Activated CD8-positive, alpha-beta memory T cell treated with anti-CD3 and anti-CD28 coated beads, Interleukin-2, amount 50 U/mL, for 1 hour (primary cell): ENCODE measurements around the gene MAP2K7.
"Not testable (repeated sequence)": the region's sequence is repeated elsewhere in the genome, so short reads cannot be mapped to it uniquely, and the experiment has no call there.

Source experiments
- DNase-seq: peaks from one replicate; pipeline ENCODE4 v3.0.0-alpha.2; 2020; ENCODE audit errors: extremely low read depth

The MAP2K7 gene

DNA sequence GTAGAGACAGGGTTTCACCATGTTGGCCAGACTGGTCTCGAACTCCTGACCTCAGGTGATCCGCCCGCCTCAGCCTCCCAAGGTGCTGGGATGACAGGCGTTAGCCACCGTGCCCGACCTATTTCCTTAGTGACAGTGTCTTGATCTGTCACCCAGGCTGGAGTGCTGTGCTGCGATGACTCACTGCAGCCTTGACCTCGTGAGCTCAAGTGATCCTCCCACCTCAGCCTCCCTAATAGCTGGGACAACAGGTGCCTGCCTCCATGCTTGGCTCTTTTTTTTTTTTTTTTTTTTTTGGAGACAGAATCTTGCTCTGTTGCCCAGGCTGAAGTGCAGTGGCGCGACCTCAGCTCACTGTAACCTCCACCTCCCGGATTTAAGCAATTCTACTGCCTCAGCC lies 26.4 kb downstream of the MAP2K7 start:
- DNase-seq: not testable (repeated sequence)

DNA sequence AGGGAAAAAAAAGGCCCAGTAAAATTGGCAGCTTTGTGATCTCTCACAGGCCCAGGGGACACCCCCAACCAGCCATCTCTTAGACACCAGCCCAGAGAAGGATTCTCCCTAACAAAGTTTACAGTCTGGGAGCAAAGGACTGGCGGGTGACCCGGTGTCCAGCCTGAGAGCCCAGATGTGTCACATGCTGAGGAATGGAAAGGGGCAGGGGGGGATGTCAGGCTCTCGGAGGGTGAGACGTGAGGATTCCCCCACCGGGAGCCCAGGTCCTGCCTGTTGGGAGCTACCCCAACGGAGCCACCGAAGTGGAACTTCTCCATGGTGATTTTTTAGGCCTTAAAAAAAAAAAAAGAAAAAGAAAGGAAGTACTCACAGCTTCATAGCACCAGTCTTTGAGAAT lies 27.1 kb downstream of the MAP2K7 start:
- no peak for DNase-seq

DNA sequence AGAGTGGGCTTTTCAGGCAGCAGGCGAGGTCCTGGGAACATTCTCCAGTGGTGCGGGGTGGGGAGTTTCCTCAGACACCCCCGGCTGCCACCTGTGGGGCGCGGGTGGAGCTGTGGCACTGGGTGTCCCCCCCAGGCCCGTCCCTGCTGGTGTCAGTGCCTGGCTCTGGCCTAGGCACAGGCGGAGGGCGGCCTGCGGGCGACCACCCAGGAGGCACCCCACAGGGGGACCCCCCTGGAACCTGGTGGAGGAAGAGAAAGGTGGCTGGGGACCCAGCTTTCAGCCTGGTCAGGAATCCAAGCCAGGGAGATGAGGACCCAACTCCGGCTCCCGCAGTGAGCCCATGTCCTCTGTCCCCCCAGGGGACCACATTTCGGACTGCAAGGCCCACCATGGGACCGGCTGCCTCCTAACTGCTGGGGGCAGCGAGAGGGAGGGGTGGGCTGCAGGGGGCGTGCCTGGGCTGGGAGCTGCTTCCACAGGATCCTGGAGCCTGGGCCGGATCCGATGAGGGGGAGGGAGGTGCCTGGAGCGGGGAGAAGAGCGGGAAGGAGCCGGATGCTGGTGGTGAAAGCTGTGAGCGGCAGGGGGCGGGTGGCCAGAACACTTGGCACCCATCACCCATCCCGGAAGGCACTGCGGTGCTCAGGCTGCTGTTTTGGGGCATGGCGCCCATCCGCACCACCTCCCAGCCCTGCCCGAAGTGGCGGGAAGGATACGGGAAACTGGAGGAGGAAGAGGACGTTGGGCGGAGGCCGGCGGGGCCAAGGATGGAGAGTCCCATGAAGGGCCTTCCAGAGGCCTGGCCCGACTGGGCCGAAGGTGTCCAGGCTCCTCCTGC lies 27.8 kb downstream of the MAP2K7 start:
- DNase-seq: no peak

DNA sequence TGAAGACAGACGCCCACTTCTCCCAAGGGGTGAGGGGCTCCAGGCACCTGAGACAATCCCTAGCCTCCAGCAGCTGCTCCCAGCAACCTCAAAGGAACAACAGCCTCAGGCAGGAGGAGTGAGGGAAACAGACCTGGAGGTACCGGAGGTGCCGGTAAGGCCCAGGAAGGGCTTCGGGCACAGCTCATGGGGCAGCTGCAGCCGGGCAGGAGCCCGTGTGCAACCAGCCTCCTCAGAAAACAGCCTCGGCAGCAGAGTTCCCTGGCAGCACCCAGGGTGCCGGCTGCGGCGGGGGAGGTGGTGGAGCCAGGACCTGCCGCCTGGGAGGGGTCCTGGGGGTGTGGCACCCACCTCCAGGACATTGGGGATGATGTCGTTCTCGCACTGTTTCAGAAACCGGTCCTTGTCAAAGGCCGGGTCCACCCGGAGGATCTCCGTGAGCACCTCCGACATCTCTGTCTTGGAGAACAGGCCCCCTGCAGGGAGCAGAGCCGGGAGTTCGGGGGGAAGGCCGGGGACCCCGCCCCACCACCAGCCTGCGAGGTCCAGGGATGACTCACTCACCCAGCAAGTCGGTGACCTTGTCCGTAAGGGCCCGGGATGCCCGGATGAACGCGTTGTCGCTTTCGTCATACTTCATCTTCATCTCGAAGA lies 28.7 kb downstream of the MAP2K7 start:
- no peak for DNase-seq

DNA sequence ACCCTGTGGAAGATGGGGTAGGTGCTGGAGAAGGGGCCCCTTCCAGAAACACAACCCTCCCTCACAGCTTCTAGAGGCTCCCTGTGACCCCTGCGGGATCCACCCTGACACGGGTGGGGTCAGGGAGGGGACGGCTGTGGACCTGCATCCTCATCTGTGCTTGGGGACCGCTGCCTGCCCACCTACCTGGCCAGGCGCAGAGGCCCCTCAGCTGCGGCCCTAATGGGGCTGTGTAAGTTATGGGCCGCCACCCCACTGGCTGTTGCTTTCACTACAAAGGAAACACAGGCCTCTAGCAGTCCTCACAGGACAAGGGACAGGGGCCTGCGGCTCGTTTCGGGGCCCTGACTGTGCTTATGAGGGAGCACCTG lies 29.2 kb downstream of the MAP2K7 start:
- no peak for DNase-seq

DNA sequence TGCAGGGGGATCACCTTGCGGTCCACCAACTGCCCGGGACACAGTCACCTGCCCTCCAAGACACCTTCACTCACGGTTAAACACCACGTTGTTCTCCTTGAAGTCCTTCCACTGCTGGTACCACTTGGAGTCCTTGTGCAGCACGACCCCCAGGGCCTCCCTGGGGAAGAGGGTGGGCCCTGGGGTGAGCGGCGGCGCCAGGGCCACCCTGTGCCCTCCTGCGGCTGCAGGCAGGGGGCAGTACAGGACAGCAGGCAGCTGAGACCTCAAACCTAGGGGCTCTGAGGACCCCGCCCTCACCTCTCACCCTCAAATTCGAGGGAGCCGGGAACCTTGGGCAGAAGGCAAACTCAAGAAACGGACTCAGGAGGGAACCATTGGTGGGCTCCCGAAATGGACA lies 29.7 kb downstream of the MAP2K7 start:
- no peak for DNase-seq

DNA sequence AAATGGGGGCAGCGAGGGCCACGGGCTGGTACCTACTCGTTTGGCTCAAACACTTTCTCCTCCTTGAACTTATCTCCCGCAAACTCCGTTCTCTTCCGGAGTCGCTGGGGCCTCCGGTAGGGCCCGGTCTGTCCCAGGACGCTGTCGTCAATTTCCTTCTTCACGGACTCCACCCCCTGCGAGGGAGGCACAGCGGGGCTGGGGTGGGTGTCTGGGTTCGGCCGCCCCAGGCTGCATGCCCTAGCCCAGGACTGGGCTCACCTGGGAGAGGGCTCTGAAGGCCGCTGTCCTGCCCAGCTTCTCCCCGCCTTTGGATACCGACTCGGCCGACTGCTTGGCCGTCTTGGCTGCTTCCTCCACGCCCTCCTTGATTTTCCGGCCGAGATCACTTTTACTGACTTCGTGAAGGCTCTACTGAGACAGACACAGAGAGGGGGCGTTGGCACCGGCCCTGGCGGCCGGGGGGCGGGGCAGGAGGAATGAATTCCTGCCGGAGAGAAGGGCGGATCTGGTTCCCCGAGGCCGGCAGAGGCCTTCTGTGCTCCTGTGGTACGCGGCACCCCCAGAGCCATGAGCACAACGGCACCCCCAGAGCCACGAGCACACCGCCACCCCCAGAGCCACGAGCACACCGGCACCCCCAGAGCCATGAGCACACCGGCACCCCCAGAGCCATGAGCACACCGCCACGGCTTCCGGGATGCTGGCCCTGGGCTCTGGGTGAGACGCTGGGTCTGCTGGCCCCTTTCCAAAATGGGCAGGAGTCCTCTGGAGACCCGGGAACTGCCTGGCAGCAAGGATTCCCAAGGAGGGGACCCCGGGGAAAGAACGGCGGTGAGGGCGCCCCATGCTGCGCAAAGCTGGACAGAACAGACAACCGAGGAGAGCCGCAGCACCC lies 30.4 kb downstream of the MAP2K7 start:
- DNase-seq: no peak

DNA sequence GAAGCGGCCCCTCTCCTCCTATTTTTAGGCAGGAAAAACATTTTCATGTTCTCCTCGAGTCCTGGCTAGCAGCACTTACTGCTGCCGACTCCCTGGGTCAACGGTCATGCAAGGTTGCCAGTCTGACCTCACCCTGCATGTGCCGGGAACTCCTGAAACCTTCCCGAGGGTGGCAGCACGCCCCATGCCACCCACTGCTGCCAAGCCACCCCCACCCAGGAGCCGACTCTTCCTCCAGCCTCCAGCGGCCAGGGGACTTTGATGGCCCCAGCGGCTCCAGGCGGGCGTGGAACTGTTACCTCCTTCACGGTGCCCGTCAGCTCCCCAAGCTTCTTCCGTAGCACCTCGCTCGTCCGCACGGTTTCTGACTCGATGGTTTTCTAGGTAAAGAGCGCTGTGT lies 31.1 kb downstream of the MAP2K7 start:
- no peak for DNase-seq

DNA sequence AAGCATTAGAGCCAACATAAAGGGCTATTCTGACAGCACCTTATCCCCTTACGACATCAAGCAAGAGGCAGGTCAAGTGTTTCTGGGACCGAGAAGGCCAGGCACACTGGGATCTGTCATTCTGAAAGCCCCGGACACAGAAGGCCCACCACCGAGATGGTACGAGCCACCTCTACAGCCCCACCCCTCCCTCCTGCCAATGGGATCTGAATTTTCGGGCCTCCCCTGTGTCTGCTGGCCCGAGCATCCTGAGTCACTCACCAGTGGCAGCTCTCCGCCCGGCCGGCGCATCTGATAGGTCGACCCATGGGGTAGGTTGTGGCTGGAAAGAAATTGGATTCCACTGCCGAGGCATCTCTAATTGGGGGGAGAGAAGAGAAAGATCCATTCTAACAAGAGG lies 37.2 kb downstream of the MAP2K7 start:
- no peak for DNase-seq

DNA sequence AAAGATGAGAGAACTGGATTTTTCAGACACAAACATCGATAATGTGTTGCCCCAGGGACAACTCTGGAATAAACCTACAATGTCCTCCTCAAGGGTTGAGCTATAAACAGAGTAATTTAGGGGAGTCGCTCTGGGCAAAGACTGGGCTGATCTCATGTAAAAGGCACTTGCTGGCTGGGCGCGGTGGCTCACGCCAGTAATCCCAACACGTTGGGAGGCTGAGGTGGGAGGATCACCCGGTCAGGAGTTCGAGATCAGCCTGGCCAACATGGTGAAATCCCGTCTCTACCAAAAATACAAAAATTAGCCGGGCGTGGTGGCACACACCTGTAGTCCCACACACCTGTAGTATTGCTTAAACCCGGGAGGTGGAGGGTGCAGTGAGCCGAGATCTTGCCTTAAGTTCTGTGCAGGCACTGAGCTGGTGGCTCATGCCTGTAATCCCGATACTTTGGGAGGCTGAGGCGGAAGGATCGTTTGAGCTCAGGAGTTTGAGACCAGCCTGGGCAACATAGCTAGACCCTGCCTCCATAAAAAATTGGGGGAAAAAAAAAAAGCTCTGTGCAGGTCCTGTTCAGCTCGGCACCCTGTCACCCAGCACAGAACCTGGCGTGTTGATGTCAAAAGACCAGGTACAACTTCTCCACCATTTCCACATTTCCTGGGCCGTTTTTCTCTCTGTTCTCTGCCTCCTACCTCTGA lies 38.4 kb downstream of the MAP2K7 start:
- DNase-seq: no peak

DNA sequence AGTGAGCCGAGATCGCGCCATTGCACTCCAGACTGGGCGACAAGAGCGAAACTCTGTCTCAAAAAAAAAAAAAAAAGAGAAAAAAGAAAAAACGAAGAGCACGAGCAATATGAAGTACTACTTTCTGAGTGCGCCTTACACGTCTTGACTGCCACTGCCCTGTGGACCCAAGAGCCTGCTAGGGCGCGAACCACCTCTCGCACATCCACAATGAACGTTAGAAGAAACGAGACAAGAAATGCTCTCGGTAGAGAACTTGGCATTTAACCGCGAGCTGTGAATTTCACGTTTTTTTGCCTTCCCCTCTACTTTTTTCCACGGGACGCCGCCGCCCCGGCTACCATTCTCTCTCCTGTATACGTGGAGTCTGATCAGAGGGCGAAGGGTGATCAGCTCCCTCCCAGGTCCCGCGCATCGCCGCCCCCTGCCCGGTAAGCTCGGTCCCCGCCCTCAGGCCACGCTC lies 39.3 kb downstream of the MAP2K7 start:
- DNase-seq: no peak

DNA sequence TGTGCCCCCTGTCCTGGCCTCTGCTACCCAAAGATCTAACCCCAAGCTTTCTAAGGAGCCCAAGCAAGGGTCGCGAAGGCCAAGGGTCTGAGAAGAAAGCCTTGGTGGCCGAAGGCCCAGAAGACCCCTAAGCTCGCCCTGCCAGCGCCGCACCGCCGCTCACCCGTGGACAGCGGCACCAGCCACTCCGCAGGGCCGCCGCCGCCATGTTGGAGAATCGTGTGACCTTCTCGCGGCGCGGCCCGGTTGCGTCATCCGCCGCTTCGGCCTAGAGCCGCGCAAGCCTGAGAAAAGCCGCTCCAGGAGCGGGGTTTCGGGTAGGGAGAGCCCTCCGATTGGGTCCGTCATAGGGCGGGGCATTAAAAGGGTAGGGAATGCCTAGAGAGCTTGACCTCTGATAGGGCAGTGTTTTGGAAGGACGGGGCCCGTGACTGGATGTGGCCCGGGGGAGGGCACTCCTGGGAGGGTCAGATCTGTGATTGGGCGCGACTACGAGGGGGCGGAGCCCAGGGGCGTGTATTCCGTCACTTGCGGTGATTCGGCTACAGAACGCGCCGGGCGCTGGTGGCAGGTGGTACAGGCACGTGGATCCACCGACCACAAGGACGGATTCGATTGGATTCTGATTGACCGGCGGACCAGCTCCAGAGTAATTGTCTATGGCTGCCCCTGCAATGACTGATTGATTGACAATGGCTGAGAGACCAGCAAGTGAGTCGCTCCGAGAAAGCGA lies 39.9 kb downstream of the MAP2K7 start, which contains the start of gene TIMM44:
TSS of gene TIMM44 (minus strand) at position 223 of the 733 bp plus-strand sequence. CDS start at position 208, 15 bp downstream.
- DNase-seq: peak; percentile 96

DNA sequence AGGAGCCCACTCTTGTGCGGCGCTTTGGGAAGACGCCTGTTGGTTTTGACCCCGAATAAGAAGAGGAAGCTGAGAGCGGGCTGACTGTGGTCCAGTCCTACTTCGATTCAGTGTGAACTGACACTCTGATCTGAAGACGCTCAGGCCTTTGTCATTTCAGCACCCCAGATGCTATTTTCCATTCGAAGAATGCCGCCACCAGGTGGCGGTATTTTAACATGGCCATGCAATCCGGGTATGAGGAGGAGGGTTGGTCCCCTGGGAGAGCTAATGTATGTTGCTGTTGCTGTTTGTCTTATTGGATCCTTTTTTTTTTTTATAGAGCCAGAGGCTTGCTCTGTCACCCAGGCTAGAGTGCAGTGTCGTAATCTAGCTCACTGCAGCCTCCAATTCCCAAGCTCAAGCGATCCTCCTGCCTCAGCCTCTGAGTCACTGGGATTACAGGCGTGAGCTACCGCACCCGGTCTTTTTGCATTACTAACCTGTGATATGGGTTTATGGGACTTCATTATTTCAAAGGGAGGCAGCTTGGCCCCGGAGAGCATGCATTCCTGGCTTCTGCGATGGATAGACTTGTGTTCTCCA lies 40.6 kb downstream of the MAP2K7 start:
- peak; percentile 47 for DNase-seq

DNA sequence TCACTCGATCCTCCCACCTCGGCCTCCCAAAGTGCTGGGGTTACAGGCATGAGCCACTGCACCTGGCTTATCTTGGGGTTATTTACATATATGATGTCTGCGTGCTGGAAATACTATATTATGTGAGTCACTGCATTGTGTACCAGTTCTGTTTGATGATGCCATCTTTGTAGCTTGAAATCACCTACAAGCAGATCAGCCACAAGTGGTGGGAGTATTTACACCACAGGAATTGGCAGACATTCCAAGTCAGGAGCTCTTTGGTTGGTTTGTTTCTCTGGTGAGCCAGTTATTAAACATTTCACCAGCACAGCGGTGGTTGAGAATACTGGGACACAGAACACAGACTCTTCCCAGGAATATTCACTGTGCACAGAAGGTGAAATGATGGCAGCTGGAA lies 44.3 kb downstream of the MAP2K7 start:
- DNase-seq: no peak

DNA sequence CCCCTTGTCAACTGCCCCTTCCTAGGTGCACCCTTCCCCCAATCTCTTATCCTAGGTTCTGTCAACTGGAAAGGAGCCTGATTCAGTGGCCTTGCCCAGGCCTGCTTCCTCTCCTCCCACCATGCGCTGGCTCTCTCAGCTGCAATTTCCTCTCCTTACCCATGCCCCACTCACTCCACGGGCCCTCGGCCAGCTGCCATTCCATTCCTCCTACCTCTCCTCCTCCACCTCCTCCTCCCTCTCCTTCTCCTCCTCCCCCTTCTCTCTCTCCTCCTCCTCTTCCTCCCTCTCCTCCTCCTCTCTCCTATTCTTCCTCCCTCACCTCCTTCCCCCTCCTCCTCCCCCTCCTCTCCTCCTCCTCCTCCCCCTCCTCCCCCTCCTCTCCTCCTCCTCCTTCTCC lies 49.4 kb downstream of the MAP2K7 start:
- DNase-seq: no peak

DNA sequence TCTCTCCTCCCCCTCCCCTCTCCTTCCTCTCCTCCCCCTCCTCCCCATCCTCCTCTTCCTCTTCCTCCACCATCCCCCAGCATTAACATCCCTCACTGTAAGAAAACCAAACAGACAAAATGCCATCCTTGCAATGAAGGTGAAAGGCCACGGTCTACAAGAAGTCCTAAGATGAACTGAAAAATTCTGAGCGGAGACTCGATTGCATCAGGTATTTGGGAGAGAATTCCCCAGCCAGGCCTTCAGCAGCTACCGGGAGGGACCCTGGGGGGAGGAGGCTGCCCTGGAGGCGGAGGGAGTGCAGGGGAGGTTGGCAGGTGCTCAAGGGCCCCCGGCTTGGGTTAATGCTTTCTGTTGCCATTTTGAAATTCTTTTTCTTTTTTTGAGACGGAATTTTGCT lies 49.9 kb downstream of the MAP2K7 start:
- no peak for DNase-seq

DNA sequence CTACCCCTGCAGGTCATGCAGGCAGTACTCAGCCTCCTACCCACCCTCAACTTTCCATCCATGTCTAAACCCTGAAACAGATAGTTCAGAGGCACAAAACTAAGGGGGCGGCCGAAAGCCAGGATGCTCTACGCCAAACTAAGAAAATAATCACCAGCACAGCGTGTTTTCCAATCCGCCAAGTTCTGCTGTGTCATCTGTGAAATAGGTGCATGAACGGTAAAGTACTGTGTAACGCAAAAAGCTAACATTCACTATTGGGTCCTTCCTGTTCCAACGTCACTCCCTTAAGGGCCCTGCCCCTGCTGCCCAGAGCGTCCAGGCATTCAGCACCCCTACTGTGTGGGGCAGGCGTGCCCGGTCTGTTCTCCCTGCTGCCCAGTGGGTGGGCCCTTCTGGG lies 52.0 kb downstream of the MAP2K7 start:
- no peak for DNase-seq

DNA sequence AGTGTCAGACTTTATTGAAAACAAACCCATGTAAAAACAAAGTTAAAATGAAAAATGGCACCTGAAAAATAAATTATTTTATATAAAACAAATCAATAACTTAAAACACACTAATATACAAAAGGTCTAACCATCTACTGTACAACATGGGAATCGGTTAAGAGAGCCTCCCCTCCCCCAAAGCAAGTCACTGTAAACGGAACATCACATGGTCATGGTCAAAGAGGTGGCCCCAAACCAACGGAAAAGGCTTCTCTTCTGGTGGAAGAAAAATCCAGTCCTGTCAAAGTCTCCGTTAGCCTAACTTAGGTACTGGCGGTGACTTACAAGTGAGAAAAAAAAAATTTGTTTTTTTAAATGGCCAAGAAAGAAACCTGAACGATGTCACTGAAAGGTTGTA lies 55.5 kb downstream of the MAP2K7 start:
- DNase-seq: no peak

DNA sequence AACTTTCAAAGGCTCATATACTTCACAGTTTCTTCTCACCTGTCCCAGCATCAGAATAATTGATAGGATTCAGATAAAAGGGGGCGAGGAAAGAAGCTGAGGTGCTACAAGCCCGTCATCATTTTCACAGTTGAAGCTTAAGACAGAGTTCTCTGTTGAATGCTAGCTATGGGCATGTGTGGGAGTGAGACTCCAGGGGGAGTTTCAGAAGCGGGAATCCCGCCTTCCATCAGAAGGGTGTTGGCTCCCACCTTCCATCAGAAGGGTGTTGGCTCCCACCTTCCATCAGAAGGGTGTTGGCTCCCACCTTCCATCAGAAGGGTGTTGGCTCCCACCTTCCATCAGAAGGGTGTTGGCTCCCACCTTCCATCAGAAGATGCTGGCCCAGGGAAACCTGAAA lies 57.4 kb downstream of the MAP2K7 start:
- DNase-seq: not testable (repeated sequence)

DNA sequence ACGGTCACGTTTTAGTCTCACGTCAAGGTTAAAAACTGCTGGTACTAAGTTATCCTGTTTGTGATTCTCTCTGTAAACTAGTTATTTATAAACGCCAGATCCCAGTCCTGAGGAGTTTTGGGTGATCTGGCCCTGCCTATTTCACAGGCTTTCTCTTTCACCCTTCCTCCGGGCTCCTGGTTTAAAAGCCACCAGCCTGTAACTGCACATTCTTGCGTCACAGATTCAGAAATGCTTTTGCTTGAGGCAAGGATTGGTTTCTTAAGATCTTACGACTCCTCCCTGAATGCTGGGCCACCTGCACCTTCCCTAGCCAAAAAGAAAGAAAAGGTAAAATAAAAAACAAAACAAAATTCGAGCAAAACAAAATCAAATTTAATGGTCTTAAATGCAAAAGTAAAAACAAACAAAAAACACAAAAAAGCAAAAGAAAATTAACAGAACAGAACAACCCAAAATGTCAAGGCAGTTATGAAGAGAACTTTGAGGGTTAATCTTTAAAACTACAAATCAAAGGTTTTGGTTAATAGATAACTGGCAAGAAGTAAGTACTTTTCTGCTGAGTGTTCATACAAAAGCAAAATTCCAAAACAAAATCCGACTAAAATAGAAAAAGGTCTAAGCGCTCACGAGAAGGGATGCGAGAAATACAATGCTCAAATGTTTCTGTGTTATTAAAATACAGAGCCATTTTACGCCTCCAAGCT lies 58.4 kb downstream of the MAP2K7 start:
- no peak for DNase-seq
